ENCODE data around the gene LIPI.
"Not testable (repeated sequence)": the region's sequence is repeated elsewhere in the genome, so short reads cannot be mapped to it uniquely, and the experiment has no call there.

Gene LIPI

GRCh38 chr21:14215971-14216641, 5.4 kb upstream of the LIPI start, which contains the start of gene RBM11:
Gene RBM11 (plus strand): TSS chr21:14216157. CDS start chr21:14216187, 30 bp downstream.
- H3K9ac ChIP-seq (ENCODE audit: low read depth, low read length), result no peak within 1 kb of the TSS
- no peak within 1 kb of the TSS for H2AFZ ChIP-seq (ENCODE audit: low read depth, low read length)
- no peaks in the 10 kb centered on the region for H3K27me3 ChIP-seq (ENCODE audit: insufficient read depth, low read length, poor library complexity)
- H3K36me3 ChIP-seq (ENCODE audit: insufficient read depth, low read length), result no peaks in the 10 kb centered on the region
- no peaks in the 10 kb centered on the region for H3K79me2 ChIP-seq (ENCODE audit: insufficient read depth, low read length)
- no peak within 1 kb of the TSS for H3K4me3 ChIP-seq (ENCODE audit: low read depth in 1 of 2, low read length in 2 of 2)
- ATAC-seq (ENCODE audit: insufficient read depth, low read depth) (no peak), DNase-seq (no peak)
- H4K20me1 ChIP-seq (ENCODE audit: insufficient read depth, low read length), result no peaks in the 10 kb centered on the region
- no peak within 1 kb of the TSS for H3K4me2 ChIP-seq (ENCODE audit: insufficient read depth, low read length)
- no peaks in the 10 kb centered on the region for H3K9me3 ChIP-seq (ENCODE audit: insufficient read depth, low read length, severe bottlenecking)
- no peak within 1 kb of the TSS for H3K27ac ChIP-seq (ENCODE audit: low read length)
- TF ChIP-seq EZH2 (IDR thresholded peaks at IDR 0.05; ENCODE audit: borderline replicate concordance, low read depth, low read length, severe bottlenecking) (no peak), CTCF (IDR thresholded peaks at IDR 0.05; ENCODE audit: borderline replicate concordance, extremely low read depth, low read length, poor library complexity, severe bottlenecking) (no peak)
- H3K4me1 ChIP-seq (ENCODE audit: insufficient read depth, low read length), result no peaks in the 10 kb centered on the region

- no peak overlapping the region for H3K27ac ChIP-seq (ENCODE audit: low read length)
These were observed 2.4 kb upstream of the LIPI start for GRCh38 chr21:14213164-14213563.

GRCh38 chr21:14206222-14206621, 4.5 kb downstream of the LIPI start:
- TF ChIP-seq CTCF (IDR thresholded peaks at IDR 0.05; ENCODE audit: borderline replicate concordance, extremely low read depth, low read length, poor library complexity, severe bottlenecking) (no peak), EZH2 (IDR thresholded peaks at IDR 0.05; ENCODE audit: borderline replicate concordance, low read depth, low read length, severe bottlenecking) (no peak)
- Histone ChIP-seq H3K4me3 (ENCODE audit: low read depth in 1 of 2, low read length in 2 of 2) (no peak overlapping the region), H3K4me1 (ENCODE audit: insufficient read depth, low read length) (no peaks in the 10 kb centered on the region), H3K36me3 (ENCODE audit: insufficient read depth, low read length) (no peaks in the 10 kb centered on the region), H3K27me3 (ENCODE audit: insufficient read depth, low read length, poor library complexity) (peaks cover 3% of the 10 kb centered on the region), H3K4me2 (ENCODE audit: insufficient read depth, low read length) (no peak overlapping the region), H2AFZ (ENCODE audit: low read depth, low read length) (no peak overlapping the region), H3K9ac (ENCODE audit: low read depth, low read length) (no peak overlapping the region), H3K27ac (ENCODE audit: low read length) (no peak overlapping the region), H3K9me3 (ENCODE audit: insufficient read depth, low read length, severe bottlenecking) (no peaks in the 10 kb centered on the region), H4K20me1 (ENCODE audit: insufficient read depth, low read length) (no peaks in the 10 kb centered on the region), H3K79me2 (ENCODE audit: insufficient read depth, low read length) (no peaks in the 10 kb centered on the region)
- DNase-seq (no peak), ATAC-seq (ENCODE audit: insufficient read depth, low read depth) (no peak)

More at GRCh38 chr21:14213164-14213563, 2.4 kb upstream of the LIPI start:
- Histone ChIP-seq H3K9ac (ENCODE audit: low read depth, low read length) (no peak overlapping the region), H3K4me2 (ENCODE audit: insufficient read depth, low read length) (no peak overlapping the region), H3K27me3 (ENCODE audit: insufficient read depth, low read length, poor library complexity) (no peaks in the 10 kb centered on the region), H3K79me2 (ENCODE audit: insufficient read depth, low read length) (no peaks in the 10 kb centered on the region), H3K4me1 (ENCODE audit: insufficient read depth, low read length) (no peaks in the 10 kb centered on the region), H4K20me1 (ENCODE audit: insufficient read depth, low read length) (no peaks in the 10 kb centered on the region), H2AFZ (ENCODE audit: low read depth, low read length) (no peak overlapping the region), H3K9me3 (ENCODE audit: insufficient read depth, low read length, severe bottlenecking) (no peaks in the 10 kb centered on the region), H3K36me3 (ENCODE audit: insufficient read depth, low read length) (no peaks in the 10 kb centered on the region), H3K4me3 (ENCODE audit: low read depth in 1 of 2, low read length in 2 of 2) (no peak overlapping the region)
- ATAC-seq (ENCODE audit: insufficient read depth, low read depth) (no peak), DNase-seq (no peak)
- TF ChIP-seq EZH2 (IDR thresholded peaks at IDR 0.05; ENCODE audit: borderline replicate concordance, low read depth, low read length, severe bottlenecking), result no peak
- TF ChIP-seq CTCF (IDR thresholded peaks at IDR 0.05; ENCODE audit: borderline replicate concordance, extremely low read depth, low read length, poor library complexity, severe bottlenecking), result no peak

DNA sequence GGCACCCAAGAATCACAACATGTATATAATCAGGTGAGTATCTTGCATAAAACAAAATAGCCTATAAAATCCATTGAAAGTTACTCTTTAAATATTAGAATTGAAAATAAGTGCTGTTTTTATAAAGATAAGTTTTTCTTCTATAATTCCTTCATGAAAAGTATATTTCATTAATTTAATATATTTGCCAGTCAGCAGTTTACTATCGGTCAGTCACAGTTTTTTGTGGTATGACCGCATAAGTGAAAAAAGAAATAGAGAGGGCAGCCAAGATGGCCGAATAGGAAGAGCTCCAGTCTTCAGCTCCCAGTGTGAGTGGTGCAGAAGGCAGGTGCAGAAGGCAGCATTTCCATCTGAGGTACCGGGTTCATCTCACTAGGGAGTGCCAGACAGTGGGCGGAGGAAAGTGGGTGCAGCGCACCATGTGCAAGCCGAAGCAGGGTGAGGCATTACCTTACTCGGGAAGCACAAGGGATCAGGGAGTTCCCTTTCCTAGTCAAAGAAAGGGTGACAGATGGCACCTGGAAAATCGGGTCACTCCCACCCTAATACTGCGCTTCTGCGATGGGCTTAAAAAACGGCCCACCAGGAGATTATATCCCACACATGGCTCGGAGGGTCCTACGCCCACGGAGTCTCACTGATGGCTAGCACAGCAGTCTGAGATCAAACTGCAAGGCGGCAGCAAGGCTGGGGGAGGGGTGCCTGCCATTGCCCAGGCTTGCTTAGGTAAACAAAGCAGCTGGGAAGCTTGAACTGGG, 44.1 kb downstream of the LIPI start:
- H3K9me3 ChIP-seq (ENCODE audit: insufficient read depth, low read length, severe bottlenecking); H3K4me1 ChIP-seq (ENCODE audit: insufficient read depth, low read length); DNase-seq; H3K9ac ChIP-seq (ENCODE audit: low read depth, low read length); H3K4me3 ChIP-seq (ENCODE audit: low read depth in 1 of 2, low read length in 2 of 2); ATAC-seq (ENCODE audit: insufficient read depth, low read depth); H3K27me3 ChIP-seq (ENCODE audit: insufficient read depth, low read length, poor library complexity); H3K27ac ChIP-seq (ENCODE audit: low read length); H3K79me2 ChIP-seq (ENCODE audit: insufficient read depth, low read length); H3K36me3 ChIP-seq (ENCODE audit: insufficient read depth, low read length); H3K4me2 ChIP-seq (ENCODE audit: insufficient read depth, low read length); H2AFZ ChIP-seq (ENCODE audit: low read depth, low read length); H4K20me1 ChIP-seq (ENCODE audit: insufficient read depth, low read length): not testable (repeated sequence)

Measured in DND-41 (cell line).